GM13976 (cell line): ENCODE measurements around the gene RER1.

Experiments used
- DNase-seq: peaks from one replicate; pipeline ENCODE4 v3.0.0; 2012; ENCODE audit warnings: low spot score
- in situ Hi-C: fragments of 300-500 bp; cut with MboI; formaldehyde crosslinking; loops from one replicate; pipeline ENCODE4 v1.12.0; 2022; ENCODE audit warnings: low sequenced_read_pairs, mixed read lengths, inconsistent platforms; ENCODE audit not compliant: unreplicated experiment
- TF ChIP-seq, protein P1 (sequence below): IDR thresholded peaks from 2 replicates; pipeline ENCODE4 v1.5.1; 2012; ENCODE audit warnings: borderline replicate concordance, mild to moderate bottlenecking; ENCODE audit not compliant: insufficient read depth; ENCODE audit errors: extremely low read depth, missing control alignments, control extremely low read depth

RER1 gene

DNA sequence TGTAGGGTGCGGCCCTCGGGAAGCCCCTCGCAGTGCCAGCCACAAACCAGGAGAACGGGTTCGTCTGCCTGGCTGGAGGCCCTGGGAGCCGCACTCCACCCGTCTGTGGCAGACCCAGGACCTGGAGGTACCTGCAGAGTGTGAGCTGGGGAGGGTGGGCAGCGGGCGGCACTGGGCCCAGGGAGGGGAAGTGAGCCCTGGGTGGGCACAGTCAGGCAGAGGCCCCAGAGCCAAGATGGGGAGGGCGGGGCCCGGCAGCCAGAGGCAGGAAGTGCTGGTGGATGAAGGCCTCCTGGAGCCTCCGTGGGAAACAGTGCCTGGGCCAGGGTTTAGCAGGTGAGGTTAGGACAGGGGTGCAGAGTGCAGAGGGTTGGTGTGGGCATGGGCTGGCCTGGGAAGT lies 24.8 kb downstream of the RER1 start:
- in situ Hi-C loops: loop anchor here (25.0 kb wide), 1 partner anchor 121 kb away; the partner anchor contains the start of genes HES5 and PANK4
- DNase-seq: no peak
- TF ChIP-seq, protein P1, sequence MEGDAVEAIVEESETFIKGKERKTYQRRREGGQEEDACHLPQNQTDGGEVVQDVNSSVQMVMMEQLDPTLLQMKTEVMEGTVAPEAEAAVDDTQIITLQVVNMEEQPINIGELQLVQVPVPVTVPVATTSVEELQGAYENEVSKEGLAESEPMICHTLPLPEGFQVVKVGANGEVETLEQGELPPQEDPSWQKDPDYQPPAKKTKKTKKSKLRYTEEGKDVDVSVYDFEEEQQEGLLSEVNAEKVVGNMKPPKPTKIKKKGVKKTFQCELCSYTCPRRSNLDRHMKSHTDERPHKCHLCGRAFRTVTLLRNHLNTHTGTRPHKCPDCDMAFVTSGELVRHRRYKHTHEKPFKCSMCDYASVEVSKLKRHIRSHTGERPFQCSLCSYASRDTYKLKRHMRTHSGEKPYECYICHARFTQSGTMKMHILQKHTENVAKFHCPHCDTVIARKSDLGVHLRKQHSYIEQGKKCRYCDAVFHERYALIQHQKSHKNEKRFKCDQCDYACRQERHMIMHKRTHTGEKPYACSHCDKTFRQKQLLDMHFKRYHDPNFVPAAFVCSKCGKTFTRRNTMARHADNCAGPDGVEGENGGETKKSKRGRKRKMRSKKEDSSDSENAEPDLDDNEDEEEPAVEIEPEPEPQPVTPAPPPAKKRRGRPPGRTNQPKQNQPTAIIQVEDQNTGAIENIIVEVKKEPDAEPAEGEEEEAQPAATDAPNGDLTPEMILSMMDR: no peak

DNA sequence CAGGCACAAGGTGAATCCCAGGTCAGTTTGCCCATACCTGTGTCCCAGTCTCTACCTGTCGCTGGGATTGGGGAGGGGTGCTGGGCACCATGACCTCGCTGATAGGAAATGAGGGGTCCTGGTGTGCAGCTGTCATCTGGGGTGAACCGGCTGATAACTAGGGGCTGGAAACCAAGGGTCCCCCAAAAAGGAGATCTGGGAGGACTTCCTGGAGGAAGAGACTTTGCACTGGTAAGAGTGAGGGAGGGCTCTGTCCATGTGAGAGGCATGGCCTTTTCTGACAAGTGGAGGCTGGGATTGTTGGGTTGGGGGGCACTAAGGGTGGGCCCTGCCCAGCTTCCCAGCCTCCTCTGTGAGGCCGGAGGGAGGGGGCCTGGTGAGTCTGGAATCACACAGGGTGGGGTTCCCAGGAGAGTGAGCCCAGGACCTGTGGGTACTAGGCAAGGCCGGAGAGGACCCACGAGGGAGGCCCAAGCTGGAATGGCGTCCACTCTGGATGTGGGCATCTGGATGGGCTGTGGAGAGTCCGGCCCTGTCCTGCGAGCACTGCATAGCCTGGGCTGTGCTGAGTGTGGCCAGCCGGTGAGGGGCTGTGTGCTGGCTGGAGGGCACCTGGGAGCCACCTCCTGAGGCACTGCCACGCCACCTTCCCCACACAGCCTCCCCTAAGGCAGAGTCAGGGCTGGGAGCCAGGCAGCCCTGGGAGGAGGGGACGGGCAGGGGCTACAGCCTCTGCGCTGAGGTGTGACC lies 25.6 kb downstream of the RER1 start:
- TF ChIP-seq, protein P1: no peak
- DNase-seq: no peak
- in situ Hi-C loops: loop anchor here (25.0 kb wide), 1 partner anchor 120 kb away; the partner anchor contains the start of genes HES5 and PANK4

DNA sequence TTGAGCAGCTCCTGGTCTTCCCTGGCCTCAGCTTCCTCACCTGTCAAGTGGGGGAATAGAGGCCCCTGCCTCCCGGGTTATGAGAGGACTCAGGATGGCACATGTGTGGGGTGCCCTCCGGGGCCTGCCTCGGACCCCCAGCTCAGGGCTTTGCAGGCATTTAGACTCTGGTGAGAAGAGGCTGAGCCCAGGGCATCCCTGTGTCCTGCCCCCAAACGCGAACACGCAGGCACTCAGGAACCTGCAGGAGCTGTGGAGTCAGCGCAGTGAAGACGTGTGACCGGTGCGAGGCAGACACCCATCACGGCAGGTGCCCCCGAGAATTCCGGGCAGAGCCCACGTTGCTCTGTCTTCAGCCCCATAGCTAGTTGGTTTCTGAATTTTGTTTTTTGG lies 26.2 kb downstream of the RER1 start:
- no peak for DNase-seq
- in situ Hi-C loops: loop anchor here (25.0 kb wide), 1 partner anchor 119 kb away; the partner anchor contains the start of genes HES5 and PANK4
- TF ChIP-seq, protein P1: no peak

DNA sequence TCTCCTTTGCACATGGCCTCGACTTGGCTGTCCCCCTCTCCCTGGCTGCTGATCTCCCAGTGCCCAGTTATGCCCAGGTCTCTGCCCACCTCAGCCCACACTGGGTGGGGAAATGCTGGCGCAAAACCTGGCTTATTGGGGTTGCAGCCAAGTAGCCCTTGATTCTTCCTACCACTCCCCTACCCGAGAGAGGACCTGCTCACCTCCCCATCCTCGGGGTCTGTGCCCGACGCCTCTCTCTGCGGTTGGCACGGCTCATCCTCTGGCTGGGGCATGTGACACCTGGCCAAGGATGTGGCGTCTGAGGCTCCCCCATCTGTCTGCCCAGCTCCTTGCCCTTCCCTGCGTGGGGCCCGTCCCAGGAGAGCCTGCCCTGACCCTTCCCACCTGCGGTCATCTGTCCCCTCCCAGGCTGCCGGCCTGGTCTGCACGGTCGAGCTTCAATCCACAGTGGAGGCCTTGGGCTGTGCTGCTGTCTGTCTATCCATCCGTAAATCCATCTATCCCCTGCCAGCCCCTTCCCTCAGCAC lies 27.2 kb downstream of the RER1 start:
- TF ChIP-seq, protein P1: no peak
- in situ Hi-C loops: loop anchor here (25.0 kb wide), 1 partner anchor 118 kb away; the partner anchor contains the start of genes HES5 and PANK4
- DNase-seq: no peak

DNA sequence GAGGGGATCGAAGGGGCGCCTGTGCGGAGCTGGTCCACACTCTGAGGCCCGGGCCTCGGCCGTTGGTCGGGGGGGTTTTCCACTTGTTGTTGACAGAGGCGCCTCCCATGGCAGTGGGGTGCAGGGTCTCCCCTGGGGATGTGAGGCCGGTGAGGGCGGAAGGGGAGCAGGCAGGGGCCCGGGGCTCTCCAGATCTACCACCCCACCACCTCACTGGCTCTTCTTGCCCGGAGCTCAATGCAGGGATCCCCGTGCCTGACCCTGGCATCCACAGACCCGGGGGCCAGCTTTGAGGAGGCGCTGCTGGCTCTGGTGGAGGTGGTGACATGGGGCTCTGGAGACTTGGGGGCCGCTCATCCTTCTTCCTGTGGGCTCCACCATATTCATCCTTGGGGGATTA lies 27.8 kb downstream of the RER1 start:
- TF ChIP-seq, protein P1: no peak
- no peak for DNase-seq

DNA sequence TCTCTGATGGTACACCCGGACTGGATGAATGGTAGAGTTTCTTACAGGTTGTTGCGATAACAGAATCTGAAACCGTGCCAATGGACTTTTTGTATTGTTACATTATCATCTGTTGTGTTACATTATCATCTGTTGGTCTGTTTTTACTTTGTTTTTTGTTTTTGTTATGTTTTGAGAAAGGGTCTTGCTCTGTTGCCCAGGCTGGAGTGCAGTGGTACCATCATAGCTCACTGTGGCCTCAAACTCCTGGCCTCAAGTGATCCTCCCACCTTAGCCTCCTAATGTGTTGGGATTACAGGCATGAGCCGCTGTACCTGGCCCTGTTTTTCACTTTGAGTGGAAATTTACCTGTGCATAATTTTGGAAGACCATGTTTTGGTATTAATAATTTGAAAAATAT lies 30.9 kb downstream of the RER1 start:
- TF ChIP-seq, protein P1: no peak
- in situ Hi-C loops: loop anchor here (25.0 kb wide), 1 partner anchor 115 kb away; the partner anchor contains the start of genes HES5 and PANK4
- DNase-seq: no peak

More for the DNA sequence above, 27.8 kb downstream of the RER1 start:
- in situ Hi-C loops: loop anchor here (25.0 kb wide), 1 partner anchor 118 kb away; the partner anchor contains the start of genes HES5 and PANK4
